ENCODE measurements around the gene RHEB.

DNA sequence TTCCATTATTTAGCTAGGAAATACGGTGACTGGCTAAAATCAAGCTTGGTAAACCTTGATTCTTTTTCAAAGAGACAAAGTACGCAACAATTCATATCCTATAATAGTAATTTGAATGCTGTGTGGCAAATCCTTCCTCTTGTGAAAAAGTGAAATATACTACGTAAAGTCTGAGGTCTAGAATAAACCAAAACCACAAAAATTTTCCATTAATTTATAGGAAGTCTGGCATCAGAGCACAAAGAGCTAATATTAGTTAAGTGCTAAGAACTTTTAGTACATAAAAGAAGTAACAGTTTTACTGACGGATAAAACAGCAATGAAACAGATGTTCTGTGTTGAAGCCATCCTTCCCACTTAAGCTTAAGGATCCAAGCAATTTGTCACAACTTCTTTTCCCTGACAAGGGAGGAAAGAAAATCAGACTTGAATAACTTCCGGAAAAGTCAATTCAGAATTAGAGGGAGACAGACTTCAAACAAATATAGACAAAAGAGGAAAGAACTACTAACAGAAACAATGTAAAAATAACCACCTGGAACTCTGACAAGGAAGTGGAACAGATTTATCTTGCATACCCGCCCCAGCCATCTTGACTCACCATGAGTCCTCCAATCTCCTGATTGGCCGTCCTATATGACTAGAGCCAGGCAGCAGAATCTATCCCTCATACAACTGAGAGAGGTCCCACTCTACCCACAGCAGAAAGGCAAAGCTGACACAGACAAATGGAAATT, 34.6 kb downstream of the RHEB start:
- no peak for TF ChIP-seq POLR2A (IDR thresholded peaks at IDR 0.05)
- TF ChIP-seq, protein P1, sequence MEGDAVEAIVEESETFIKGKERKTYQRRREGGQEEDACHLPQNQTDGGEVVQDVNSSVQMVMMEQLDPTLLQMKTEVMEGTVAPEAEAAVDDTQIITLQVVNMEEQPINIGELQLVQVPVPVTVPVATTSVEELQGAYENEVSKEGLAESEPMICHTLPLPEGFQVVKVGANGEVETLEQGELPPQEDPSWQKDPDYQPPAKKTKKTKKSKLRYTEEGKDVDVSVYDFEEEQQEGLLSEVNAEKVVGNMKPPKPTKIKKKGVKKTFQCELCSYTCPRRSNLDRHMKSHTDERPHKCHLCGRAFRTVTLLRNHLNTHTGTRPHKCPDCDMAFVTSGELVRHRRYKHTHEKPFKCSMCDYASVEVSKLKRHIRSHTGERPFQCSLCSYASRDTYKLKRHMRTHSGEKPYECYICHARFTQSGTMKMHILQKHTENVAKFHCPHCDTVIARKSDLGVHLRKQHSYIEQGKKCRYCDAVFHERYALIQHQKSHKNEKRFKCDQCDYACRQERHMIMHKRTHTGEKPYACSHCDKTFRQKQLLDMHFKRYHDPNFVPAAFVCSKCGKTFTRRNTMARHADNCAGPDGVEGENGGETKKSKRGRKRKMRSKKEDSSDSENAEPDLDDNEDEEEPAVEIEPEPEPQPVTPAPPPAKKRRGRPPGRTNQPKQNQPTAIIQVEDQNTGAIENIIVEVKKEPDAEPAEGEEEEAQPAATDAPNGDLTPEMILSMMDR (IDR thresholded peaks at IDR 0.05), result no peak

Measured in esophagus squamous epithelium (tissue), 4 donors.